Fibroblast of the conjunctiva (primary cell): Measurements from ENCODE around the gene CD248.
A peak's percentile ranks its signal among the peaks of the same experiment; 100 is the strongest.
"Not testable (repeated sequence)": the region's sequence is repeated elsewhere in the genome, so short reads cannot be mapped to it uniquely, and the experiment has no call there.

ENCODE experiments used
- DNase-seq: peaks from one replicate; pipeline ENCODE4 v3.0.0-alpha.2; 2010; ENCODE audit warnings: low read depth

The CD248 gene, protein sequence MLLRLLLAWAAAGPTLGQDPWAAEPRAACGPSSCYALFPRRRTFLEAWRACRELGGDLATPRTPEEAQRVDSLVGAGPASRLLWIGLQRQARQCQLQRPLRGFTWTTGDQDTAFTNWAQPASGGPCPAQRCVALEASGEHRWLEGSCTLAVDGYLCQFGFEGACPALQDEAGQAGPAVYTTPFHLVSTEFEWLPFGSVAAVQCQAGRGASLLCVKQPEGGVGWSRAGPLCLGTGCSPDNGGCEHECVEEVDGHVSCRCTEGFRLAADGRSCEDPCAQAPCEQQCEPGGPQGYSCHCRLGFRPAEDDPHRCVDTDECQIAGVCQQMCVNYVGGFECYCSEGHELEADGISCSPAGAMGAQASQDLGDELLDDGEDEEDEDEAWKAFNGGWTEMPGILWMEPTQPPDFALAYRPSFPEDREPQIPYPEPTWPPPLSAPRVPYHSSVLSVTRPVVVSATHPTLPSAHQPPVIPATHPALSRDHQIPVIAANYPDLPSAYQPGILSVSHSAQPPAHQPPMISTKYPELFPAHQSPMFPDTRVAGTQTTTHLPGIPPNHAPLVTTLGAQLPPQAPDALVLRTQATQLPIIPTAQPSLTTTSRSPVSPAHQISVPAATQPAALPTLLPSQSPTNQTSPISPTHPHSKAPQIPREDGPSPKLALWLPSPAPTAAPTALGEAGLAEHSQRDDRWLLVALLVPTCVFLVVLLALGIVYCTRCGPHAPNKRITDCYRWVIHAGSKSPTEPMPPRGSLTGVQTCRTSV

GRCh38 chr11:66316849-66317251, at the start of gene CD248:
CD248 (minus strand) TSS chr11:66317044; CDS start chr11:66317027, 17 bp downstream.
- peak; percentile 84 for DNase-seq

- DNase-seq, result no peak
Measured at GRCh38 chr11:66365711-66366619, 49.1 kb upstream of the CD248 start.

GRCh38 chr11:66365166-66365565, 48.3 kb upstream of the CD248 start:
- DNase-seq, result no peak

GRCh38 chr11:66363805-66364535, 47.1 kb upstream of the CD248 start:
- DNase-seq, result no peak

DNA sequence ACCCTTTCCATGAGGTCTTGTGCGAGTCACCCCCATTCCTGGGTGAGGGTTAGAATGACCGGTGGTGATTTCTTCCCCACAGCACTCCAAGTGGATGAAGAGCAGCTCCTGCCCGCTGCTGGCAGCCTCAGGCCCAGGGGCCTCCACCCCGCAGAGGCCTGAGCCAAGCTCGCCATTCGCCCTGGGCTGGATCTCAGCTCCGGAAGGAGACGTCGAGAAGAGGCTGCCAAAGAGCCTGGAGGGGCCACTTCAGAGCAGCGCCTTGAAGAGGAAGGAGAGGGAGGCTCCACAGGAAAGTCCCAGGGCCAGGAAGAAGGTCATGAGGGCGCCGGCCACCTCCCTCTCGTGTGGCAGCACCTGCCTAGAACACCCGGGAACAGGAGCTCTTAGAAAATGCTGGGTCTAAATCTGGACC, 46.4 kb upstream of the CD248 start:
- DNase-seq, result no peak

DNA sequence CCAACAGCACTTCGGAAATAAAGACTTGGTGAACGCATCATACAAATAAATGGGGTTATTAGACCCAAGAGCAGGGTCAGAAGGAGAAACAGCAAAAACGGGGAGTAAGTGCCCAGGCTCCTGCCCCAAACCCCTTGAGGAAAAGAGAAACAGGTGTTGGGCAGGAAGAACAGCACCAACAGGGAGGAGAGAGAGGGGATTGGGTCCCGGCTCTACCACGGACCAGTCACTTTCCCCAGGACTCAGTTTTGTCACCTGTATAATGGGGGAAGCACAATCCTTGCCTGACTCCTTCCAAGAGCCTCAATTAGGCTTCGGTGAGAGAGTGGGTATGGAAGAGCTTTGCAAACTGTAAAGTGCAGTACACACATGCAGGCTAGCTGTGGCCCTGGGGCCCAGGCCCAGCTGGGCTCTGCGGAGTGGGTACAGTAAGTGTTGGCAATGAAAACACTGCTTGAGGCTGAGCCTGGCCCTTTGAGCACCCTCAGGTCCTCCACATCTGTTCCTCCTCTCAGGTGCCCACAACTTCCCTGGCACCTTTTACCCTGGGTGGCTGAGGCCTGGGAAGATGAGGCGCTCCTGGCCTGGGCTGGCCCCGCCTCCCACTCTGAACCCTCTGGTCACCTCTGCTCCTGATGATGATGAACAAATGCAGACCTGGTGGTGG, 45.8 kb upstream of the CD248 start:
- DNase-seq, result no peak

DNA sequence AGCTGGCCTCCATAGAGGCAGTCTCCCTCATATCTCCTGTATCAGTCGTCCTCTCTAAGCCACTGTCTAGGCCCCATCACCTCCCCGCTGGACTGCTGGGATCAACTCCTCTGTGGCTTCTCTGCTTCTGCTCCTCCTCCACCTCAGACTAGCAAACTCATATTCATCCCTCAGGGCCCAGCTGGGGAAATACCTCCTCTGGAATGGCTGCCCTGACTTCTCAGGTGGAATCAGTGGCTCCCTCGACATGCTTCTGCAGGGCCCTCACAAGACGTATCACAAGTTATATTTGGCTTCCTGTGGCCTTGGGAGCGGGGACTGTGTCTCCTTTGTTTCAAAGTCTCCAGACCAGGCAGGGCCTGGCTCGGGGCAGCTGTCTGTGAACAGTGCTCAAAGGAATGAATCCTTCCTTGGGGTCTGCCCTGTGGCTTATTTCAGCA, 44.7 kb upstream of the CD248 start:
- DNase-seq, result no peak

GRCh38 chr11:66360406-66361073, 43.7 kb upstream of the CD248 start:
- DNase-seq, result no peak

DNA sequence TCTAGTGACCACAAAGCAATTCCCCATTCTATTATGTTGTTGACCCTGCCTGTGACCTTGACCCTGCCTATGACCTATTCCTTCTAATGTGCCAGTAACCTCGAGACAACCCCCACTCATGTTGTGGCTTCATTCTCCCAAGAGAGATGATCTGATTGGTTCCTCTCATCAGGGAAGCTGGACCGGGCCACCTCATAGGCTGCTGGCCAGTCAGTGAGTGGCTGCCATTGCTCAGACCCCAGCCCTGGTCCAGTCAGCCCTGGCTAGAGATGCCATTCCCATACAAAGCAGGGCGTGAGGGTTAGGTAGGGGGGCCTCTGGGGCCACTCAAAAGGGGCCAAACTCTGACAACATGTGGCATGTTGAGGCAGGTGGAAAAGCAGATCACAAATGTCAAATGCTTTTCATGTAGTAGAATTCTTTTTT, 42.8 kb upstream of the CD248 start:
- no peak for DNase-seq

DNA sequence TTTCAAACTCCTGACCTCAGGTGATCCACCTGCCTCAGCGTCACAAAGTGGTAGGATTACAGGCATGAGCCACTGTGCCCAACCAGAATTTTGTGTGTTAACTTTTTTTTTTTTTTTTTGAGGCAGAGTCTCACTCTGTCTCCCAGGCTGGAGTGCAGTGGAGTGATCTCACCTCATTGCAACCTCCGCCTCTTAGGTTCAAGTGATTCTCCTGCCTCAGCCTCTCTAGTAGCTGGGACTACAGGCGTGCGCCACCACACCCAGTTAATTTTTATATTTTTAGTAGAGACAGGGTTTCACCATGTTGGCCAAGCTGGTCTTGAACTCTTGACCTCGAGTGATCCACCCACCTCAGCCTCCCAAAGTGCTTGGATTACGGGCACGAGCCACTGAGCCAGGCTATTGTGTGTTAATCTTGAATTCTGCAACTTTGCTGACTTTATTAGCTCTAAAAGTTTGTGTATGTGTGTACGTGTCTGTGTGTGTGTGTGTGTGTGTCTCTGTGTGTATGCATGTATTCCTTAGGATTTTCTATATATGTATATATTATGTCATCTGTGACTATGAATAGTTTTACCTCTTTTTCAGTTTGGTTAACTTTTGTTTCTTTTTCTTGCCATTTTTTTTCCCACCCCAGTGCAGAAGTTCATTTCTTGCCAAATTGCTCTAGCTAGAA, 33.9 kb upstream of the CD248 start:
- DNase-seq, result not testable (repeated sequence)

DNA sequence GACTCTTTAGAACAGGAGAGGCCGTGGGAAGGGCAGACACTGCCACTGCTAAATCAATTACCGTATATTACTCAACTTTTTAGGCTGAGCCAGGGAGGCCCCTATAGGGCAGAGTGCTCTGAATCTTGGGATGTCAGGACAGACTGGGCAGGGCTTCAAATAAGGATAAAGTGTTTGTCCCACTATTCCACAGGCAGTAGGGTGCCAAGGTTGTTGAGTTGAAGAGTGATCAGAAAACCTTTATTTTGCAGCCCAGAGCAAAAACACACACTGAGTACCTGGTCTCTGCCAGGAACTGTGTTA, 32.2 kb upstream of the CD248 start:
- DNase-seq, result no peak

DNA sequence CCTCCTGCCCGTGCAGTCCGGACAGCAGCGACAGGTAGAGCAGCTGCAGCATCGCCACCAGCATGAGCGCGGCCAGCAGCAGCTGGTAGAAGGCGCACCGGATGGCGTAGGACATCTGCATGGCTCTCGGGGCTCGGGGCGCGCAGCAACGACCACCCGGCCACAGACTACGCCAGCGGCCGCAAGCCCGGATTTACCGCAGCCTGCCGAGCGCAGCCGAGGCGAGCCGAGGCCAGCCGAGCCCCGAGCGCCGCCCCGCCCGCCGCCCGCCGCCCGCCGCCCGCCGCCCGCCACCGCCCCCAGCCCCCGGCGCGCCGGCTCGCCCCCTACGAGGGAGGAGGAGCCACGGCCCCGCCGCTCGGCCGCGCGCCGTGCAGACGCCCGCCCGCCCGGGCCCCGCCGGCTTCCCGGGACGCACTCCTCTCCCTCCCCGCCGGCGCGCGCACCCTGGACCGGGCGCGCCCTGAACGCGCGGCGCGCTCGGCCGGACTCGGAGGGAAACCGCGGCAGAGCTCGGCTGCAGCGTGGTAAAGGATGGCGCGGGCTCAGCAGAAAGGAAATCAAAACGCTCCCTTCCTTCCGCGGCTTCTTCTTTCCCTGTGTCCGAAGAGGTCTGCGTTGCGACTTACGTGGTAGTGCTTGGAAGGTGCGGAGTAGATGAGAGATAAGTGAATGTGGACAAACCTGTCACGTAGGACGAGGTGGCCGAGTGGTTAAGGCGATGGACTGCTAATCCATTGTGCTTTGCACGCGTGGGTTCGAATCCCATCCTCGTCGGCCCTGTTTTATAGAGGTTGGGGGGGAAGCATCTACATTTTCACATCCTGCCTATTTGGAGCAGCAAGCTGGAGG, 30.8 kb upstream of the CD248 start, which contains the start of gene B4GAT1:
TSS of gene B4GAT1 (minus strand) at position 205 of the 852 bp plus-strand sequence. CDS start at position 121, 84 bp downstream.
- DNase-seq, result peak; percentile 92

- no peak for DNase-seq
Measured at GRCh38 chr11:66346476-66347424, 29.9 kb upstream of the CD248 start.

DNA sequence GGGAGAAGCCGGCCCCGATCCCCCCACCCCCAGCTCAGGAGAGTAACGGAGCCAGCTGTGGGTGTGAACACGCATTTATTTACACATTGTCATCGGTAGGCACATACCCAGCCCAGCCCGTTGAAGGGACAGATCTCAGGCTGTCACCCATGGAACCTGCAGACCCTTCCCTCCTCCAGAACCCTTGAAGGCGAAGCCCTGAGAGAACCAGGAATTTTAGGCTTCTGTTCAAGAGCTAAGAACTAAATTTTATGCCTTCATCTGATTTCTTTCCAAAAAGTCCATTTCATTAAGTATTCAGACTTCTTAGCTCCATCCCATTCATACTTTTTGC, 28.4 kb upstream of the CD248 start:
- DNase-seq, result no peak

DNA sequence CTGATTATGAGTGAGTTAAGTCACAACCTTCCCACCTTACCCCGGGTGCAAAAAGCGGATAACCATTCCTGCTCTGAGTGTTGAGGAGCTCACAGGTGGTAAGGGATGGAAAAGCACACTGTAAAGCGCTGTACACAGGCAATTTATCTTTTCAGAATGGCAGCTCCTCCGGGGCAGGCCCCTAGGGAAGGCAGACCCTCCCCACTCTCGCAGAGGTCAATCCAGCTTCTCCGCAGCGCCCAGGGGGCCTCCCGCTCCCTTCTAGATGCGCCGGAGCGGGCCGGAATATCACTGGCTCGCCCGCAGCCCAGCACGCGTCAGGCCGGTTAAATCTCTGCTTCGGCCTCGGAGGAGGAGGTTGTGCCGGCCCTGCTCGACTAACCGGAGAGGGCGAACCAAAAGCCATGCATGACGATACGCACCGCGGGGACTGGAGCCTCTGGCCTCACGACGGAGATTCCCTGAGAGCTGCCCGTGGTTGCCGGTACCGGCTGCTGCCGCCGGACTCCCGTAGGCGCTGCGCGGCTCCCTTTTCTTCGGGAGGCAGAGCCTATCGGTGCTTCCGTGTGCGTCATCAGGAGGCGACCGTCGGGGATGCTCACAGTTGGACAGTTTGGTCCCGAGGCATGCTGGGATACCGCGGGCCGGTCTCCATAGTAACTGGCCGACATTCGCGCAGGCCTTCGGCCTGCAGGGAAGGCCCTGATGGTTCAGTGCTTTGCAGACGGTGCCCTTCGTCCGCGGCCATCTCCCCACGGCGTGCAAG, 27.9 kb upstream of the CD248 start, which contains the start of gene BRMS1:
TSS of gene BRMS1 (minus strand) at position 555 of the 766 bp plus-strand sequence. CDS start 2,870 bp downstream, outside the sequence.
- DNase-seq, result peak; percentile 91

DNA sequence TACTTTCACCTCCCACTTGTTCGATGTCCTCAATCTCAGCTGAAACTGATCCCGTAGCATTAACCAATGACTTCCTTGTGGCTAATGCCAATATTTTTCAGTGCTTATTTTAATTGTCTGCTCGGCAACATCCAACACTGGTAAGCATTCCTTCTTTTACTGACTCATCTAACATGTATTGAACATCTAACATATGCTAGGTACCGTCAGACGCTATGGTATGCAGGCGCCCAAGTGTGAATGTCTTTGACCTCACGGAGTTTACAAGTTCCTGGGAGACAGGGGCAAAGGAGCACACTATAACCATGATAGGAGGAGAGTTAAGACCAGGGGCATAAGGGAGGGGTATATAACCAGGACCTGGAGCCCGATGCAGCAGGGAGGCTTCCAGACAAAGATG, 26.3 kb upstream of the CD248 start:
- DNase-seq, result no peak
